ENCODE measurements around the gene RNF167. TPM values are rescaled to one million over a fixed set of nuclear protein-coding genes. Genes with fewer than 3 reads are reported as not detected.

RNF167 gene
- total and polyA plus RNA-seq, 2 of the 13 experiments (the other 11 are each of a cell fraction or from before 2014, with no cell fraction given): 44.1 to 45.4 TPM

- TF ChIP-seq ZNF224 (CRISPR knock-in tag; IDR thresholded peaks at IDR 0.05): no peak
- TF ChIP-seq ZNF747 (CRISPR knock-in tag; IDR thresholded peaks at IDR 0.05; ENCODE audit: borderline replicate concordance): 0 out of 2 replicates have a peak, but pooled peaks have one; percentile 38
- TF ChIP-seq, protein P1, sequence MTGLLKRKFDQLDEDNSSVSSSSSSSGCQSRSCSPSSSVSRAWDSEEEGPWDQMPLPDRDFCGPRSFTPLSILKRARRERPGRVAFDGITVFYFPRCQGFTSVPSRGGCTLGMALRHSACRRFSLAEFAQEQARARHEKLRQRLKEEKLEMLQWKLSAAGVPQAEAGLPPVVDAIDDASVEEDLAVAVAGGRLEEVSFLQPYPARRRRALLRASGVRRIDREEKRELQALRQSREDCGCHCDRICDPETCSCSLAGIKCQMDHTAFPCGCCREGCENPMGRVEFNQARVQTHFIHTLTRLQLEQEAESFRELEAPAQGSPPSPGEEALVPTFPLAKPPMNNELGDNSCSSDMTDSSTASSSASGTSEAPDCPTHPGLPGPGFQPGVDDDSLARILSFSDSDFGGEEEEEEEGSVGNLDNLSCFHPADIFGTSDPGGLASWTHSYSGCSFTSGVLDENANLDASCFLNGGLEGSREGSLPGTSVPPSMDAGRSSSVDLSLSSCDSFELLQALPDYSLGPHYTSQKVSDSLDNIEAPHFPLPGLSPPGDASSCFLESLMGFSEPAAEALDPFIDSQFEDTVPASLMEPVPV (CRISPR knock-in tag; IDR thresholded peaks at IDR 0.05): no peak
- TF ChIP-seq ZBTB3 (CRISPR knock-in tag; IDR thresholded peaks at IDR 0.05; ENCODE audit: borderline replicate concordance, low read depth): 0 out of 2 replicates have a peak, but pooled peaks have one; percentile 6
- TF ChIP-seq, protein P2, sequence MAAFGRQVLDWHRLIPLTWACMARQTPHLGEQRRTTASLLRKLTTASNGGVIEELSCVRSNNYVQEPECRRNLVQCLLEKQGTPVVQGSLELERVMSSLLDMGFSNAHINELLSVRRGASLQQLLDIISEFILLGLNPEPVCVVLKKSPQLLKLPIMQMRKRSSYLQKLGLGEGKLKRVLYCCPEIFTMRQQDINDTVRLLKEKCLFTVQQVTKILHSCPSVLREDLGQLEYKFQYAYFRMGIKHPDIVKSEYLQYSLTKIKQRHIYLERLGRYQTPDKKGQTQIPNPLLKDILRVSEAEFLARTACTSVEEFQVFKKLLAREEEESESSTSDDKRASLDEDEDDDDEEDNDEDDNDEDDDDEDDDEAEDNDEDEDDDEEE (CRISPR knock-in tag; IDR thresholded peaks at IDR 0.05): 0 out of 2 replicates have a peak, but pooled peaks have one; percentile 48
- TF ChIP-seq ZNF770 (CRISPR knock-in tag; IDR thresholded peaks at IDR 0.05): peak; percentile 84
- 0 out of 2 replicates have a peak, but pooled peaks have one; percentile 39 for TF ChIP-seq ZNF501 (CRISPR knock-in tag; IDR thresholded peaks at IDR 0.05)
- no peak for TF ChIP-seq RNF2 (conservative IDR thresholded peaks at IDR 0.05; ENCODE audit: low read depth)
- TF ChIP-seq MAFK (conservative IDR thresholded peaks at IDR 0.05 in 1 of 2, IDR thresholded peaks at IDR 0.05 in 1 of 2; ENCODE audit: low read length in 2 of 2): no peak
- no peak for TF ChIP-seq TBX3 (IDR thresholded peaks at IDR 0.05; ENCODE audit: borderline replicate concordance)
- TF ChIP-seq ZNF530 (CRISPR knock-in tag; IDR thresholded peaks at IDR 0.05; ENCODE audit: low read depth): 0 out of 2 replicates have a peak, but pooled peaks have one; percentile 8
- no peak for TF ChIP-seq ZNF343 (CRISPR knock-in tag; IDR thresholded peaks at IDR 0.05)
- TF ChIP-seq RELA (CRISPR knock-in tag; IDR thresholded peaks at IDR 0.05): no peak
- TF ChIP-seq TFDP1 (CRISPR knock-in tag; IDR thresholded peaks at IDR 0.05; ENCODE audit: borderline replicate concordance): no peak
- peak; percentile 51; the same call in 1 of the 2 replicates for TF ChIP-seq POLR2AphosphoS5 (IDR thresholded peaks at IDR 0.05; ENCODE audit: low read depth, low read length)
- TF ChIP-seq, protein P3, sequence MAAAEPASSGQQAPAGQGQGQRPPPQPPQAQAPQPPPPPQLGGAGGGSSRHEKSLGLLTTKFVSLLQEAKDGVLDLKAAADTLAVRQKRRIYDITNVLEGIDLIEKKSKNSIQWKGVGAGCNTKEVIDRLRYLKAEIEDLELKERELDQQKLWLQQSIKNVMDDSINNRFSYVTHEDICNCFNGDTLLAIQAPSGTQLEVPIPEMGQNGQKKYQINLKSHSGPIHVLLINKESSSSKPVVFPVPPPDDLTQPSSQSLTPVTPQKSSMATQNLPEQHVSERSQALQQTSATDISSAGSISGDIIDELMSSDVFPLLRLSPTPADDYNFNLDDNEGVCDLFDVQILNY (CRISPR knock-in tag; conservative IDR thresholded peaks at IDR 0.05): no peak
- no peak for TF ChIP-seq PRMT3 (CRISPR knock-in tag; IDR thresholded peaks at IDR 0.05; ENCODE audit: borderline replicate concordance, low read depth)
- TF ChIP-seq ZNF878 (CRISPR knock-in tag; IDR thresholded peaks at IDR 0.05): no peak
- 0 out of 2 replicates have a peak, but pooled peaks have one; percentile 9 for TF ChIP-seq ZNF772 (CRISPR knock-in tag; IDR thresholded peaks at IDR 0.05)
- no peak for TF ChIP-seq GFI1 (CRISPR knock-in tag; IDR thresholded peaks at IDR 0.05; ENCODE audit: borderline replicate concordance)
- TF ChIP-seq, protein P4, sequence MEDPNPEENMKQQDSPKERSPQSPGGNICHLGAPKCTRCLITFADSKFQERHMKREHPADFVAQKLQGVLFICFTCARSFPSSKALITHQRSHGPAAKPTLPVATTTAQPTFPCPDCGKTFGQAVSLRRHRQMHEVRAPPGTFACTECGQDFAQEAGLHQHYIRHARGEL (CRISPR knock-in tag; IDR thresholded peaks at IDR 0.05): no peak
Observed at GRCh38 chr17:4940555-4941318, 669 bp downstream of the RNF167 start (continued).

Measured in HepG2 (cell line).